NCI-H69 (cell line): ENCODE results near the gene CACNA1H.
"Not testable (repeated sequence)": the region's sequence is repeated elsewhere in the genome, so short reads cannot be mapped to it uniquely, and the experiment has no call there.

Experiments
- DNase-seq: peaks from one replicate; lab custom pipeline; 2025; lab: John Stamatoyannopoulos, UW

Gene CACNA1H

GRCh38 chr16:1228227-1228626 is 75.3 kb downstream of the CACNA1H start:
- DNase-seq: not testable (repeated sequence)

- DNase-seq: not testable (repeated sequence)
These were observed 76.6 kb downstream of the CACNA1H start for GRCh38 chr16:1229476-1229875.

GRCh38 chr16:1230084-1230470 is 77.2 kb downstream of the CACNA1H start, which contains the start of gene TPSB2:
TSS of gene TPSB2 (minus strand) at chr16:1230184. CDS start at chr16:1229951, 233 bp downstream.
- DNase-seq: not testable (repeated sequence)

DNA sequence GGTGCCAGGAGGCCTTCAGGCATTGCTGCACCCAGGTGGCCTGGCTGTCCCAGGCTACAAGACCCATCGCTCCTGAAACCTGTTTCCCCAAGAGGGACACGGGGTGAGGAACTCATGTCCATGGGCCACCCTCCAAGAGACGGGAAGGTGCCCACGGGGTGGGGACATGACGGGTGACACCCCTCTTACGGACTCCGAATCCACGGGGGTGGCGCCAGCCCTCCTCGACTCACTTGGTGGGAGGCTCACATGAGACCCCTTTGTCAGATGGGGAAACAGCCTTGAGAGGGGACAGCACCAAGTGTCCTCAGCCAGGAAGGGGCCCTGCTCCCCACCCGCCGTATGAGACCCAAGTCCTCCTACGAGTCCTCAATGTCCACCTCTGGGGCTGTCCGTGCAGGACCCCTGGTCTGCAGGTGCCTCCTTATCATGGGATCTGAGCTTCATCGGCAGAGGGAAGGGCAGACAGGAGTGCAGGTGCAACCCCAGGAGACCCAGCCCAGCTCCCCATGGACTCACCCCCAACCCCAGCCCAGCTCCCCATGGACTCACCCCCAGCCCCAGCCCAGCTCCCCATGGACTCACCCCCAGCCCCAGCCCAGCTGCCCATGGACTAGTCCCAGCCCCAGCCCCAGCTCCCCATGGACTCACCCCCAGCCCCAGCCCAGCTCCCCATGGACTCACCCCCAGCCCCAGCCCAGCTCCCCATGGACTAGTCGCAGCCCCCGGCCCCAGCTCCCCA is 77.7 kb downstream of the CACNA1H start:
- DNase-seq: not testable (repeated sequence)

GRCh38 chr16:1231301-1231700 is 78.4 kb downstream of the CACNA1H start:
- not testable (repeated sequence) for DNase-seq

- not testable (repeated sequence) for DNase-seq
These were observed 79.3 kb downstream of the CACNA1H start for GRCh38 chr16:1232049-1232748.

GRCh38 chr16:1236659-1237058 is 83.8 kb downstream of the CACNA1H start:
- not testable (repeated sequence) for DNase-seq

GRCh38 chr16:1237990-1238389 is 85.1 kb downstream of the CACNA1H start:
- no peak for DNase-seq

- peak; percentile 67 for DNase-seq
These were observed 86.0 kb downstream of the CACNA1H start for GRCh38 chr16:1238909-1239308.

DNA sequence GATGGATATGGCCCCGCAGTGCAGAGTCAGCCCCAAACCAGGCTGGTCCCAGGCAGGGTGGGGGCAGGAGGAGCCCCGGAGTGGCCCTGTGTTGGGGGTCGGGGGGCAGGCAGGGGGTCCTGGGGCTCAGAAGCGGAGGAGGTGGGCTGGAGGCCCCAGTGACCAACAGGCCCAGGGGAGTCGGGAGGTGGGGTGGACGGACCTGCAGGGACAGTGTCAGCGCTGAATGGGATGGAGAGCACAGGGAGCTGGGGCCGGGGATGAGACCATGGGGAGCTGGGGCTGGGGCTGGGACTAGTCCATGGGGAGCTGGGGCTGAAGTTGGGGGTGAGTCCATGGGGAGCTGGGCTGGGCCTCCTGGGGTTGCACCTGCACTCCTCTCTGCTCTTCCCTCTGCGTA is 86.7 kb downstream of the CACNA1H start:
- not testable (repeated sequence) for DNase-seq

GRCh38 chr16:1240436-1240835 is 87.5 kb downstream of the CACNA1H start, which contains the start of gene TPSAB1:
TSS of gene TPSAB1 (plus strand) at chr16:1240705. CDS start at chr16:1240939, 234 bp downstream.
- DNase-seq: not testable (repeated sequence)

GRCh38 chr16:1241081-1241480 is 88.2 kb downstream of the CACNA1H start:
- not testable (repeated sequence) for DNase-seq

DNA sequence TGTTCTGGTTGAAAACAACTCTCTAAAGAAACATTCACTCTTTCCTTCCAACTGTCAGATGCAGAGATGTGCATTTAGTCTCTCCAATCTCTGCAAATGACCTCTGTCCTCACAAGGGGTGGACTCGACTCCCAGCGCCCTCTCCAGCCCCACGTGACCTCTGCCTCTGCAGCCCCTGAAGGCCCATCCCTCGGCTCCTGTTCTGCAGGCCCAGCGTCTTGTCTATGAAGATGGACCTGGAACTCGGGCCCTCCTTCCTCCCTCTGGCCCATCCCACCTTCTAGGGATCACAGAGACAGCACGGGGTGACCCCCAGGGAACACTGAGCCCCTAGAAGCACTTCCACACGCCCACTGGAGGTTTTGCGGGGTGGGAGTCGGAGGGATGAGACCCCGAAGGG is 90.5 kb downstream of the CACNA1H start:
- DNase-seq: not testable (repeated sequence)

GRCh38 chr16:1243907-1244850 is 91.3 kb downstream of the CACNA1H start:
- not testable (repeated sequence) for DNase-seq

DNA sequence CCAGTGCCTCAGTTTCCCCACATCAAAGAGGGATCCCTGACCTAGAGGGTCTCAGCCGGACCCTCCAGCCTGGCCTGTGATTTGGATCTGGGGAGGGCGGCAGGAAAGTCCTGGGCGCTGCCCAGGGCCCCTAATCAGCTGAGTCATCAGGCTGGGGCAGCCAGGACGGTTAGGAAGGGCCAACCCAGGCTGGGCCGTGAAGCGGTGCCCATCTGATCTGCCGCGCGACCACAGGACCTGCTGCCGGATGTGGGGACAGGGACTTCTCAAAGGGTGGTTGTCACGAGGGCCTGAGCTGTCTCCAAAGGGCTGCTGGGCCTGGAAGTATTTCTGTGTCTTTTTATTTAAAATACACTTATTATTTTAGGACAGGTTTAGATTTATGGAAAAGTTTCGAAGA is 92.0 kb downstream of the CACNA1H start:
- no peak for DNase-seq

GRCh38 chr16:1245452-1246020 is 92.6 kb downstream of the CACNA1H start:
- DNase-seq: no peak

- not testable (repeated sequence) for DNase-seq
These were observed 95.1 kb downstream of the CACNA1H start for GRCh38 chr16:1247903-1248537.

DNA sequence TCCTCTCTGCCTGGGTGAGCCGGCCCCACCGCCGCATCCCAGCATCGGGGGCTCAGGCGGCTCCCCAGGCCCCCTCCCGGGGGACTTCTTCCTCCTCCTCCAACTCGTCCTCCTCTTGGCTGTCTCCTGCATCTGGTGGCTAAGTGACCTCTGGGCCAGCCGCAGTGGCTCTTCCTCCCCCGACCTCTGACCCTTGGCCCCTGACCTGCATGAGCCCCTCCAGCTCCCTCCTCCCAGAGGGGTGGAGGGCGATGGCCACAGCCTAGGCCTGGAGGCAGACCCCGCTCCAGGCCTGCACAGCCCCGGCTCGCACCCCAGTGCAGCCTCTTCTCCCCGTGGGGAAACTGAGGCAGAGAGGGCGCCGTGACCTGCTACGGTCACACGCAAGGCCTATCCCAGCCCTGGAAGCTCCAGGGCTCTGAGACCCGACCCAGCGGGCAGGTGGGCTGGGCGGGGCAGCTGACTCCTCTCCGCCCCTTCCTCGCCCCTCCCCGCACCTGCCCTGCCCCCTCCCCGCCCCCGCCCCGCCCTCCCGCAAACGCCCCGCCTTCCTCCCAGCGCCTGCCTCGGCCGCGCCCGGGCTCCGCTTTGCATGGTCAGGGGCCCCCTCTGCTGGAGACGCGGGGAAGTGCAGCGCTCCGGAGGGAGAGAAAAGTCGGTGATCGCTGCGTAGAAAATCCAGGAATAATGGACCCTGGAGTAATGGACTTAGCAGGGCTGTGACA is 96.3 kb downstream of the CACNA1H start:
- not testable (repeated sequence) for DNase-seq

- not testable (repeated sequence) for DNase-seq
These were observed 100.9 kb downstream of the CACNA1H start for GRCh38 chr16:1253701-1254364.

DNA sequence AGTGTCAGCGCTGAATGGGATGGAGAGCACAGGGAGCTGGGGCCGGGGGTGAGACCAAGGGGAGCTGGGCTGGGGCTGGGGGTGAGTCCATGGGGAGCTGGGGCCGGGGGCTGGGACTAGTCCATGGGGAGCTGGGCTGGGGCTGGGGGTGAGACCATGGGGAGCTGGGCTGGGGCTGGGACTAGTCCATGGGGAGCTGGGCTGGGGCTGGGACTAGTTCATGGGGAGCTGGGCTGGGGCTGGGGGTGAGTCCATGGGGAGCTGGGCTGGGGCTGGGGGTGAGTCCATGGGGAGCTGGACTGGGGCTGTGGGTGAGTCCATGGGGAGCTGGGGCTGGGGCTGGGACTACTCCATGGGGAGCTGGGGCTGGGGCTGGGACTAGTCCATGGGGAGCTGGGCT is 101.9 kb downstream of the CACNA1H start:
- not testable (repeated sequence) for DNase-seq
